IMR-90 (cell line): ENCODE data around the gene MICAL3. TPM values are rescaled to one million over a fixed set of nuclear protein-coding genes. Genes with fewer than 3 reads are reported as not detected.

Experiments used
- ATAC-seq: fragments of 200-7000 bp; cut with Tn5 transposase; 2 replicates; pipeline ENCODE4 v1.9.1; 2020; ENCODE audit warnings: low read depth, mild to moderate bottlenecking, moderate library complexity
- BruUV-seq: library from RNA; stranded (reverse); fragments of 400-500 nt; replicated peaks from 2 replicates; lab custom pipeline; 2021; lab: Mats Ljungman, UMichigan
- CTCF ChIA-PET: fragments of 300-600 bp; formaldehyde crosslinking; extraction: SDS; loops from one replicate; lab custom pipeline; 2021; ENCODE audit warnings: antibody characterized with exemption; lab: Yijun Ruan, JAX
- POLR2A ChIA-PET: fragments of 300-600 bp; sonication (Branson Sonifier 250); formaldehyde crosslinking; loops from one replicate; lab custom pipeline; 2022; ENCODE audit warnings: antibody characterized with exemption; ENCODE audit not compliant: unreplicated experiment; lab: Charles Lee
- DNase-seq: peaks from one replicate; pipeline ENCODE4 v3.0.0; 2013
- H2AFZ ChIP-seq: replicated peaks from 2 replicates; pipeline ENCODE3; 2013; ENCODE audit warnings: low read length, mild to moderate bottlenecking; ENCODE audit not compliant: poor library complexity
- H2AK5ac ChIP-seq: 2 replicates; pipeline ENCODE4 v1.6.1; 2013; ENCODE audit warnings: low read depth, low read length, inconsistent platforms
- H2AK9ac ChIP-seq: replicated peaks from 2 replicates; pipeline ENCODE3; 2013; ENCODE audit warnings: mild to moderate bottlenecking, low read depth, low read length, moderate library complexity; ENCODE audit not compliant: poor library complexity
- H2BK120ac ChIP-seq: 2 replicates; pipeline ENCODE4 v1.6.1; 2013; ENCODE audit warnings: low read depth, low read length, inconsistent platforms
- H2BK15ac ChIP-seq: 3 replicates; pipeline ENCODE4 v1.6.1; 2013; ENCODE audit warnings: low read depth, low read length, inconsistent platforms
- H2BK20ac ChIP-seq: 2 replicates; pipeline ENCODE4 v1.6.1; 2013; ENCODE audit warnings: low read depth, mild to moderate bottlenecking, inconsistent platforms, low read length, moderate library complexity
- H2BK5ac ChIP-seq: 2 replicates; pipeline ENCODE4 v1.6.1; 2013; ENCODE audit warnings: mild to moderate bottlenecking, low read depth, low read length, inconsistent platforms; ENCODE audit not compliant: poor library complexity, severe bottlenecking
- H3K14ac ChIP-seq: replicated peaks from 2 replicates; pipeline ENCODE4 v1.6.1; 2013; ENCODE audit warnings: low read depth, low read length, inconsistent platforms
- H3K18ac ChIP-seq: 2 replicates; pipeline ENCODE4 v1.6.1; 2013; ENCODE audit warnings: low read depth, low read length, control low read depth
- H3K23ac ChIP-seq: 2 replicates; pipeline ENCODE4 v1.6.1; 2013; ENCODE audit warnings: low read depth, low read length, inconsistent platforms
- H3K27ac ChIP-seq: 2 replicates; pipeline ENCODE4 v1.5.1; 2013; ENCODE audit warnings: mild to moderate bottlenecking, control low read depth, low read length; ENCODE audit not compliant: insufficient read depth
- H3K27me3 ChIP-seq: 2 replicates; pipeline ENCODE4 v1.6.1; 2013; ENCODE audit warnings: low read length; ENCODE audit not compliant: control insufficient read depth, insufficient read depth
- H3K36me3 ChIP-seq: 2 replicates; pipeline ENCODE4 v1.6.1; 2013; ENCODE audit warnings: low read length, mixed read lengths; ENCODE audit not compliant: control insufficient read depth, insufficient read depth
- H3K4ac ChIP-seq: 2 replicates; pipeline ENCODE4 v1.6.1; 2013; ENCODE audit warnings: low read depth, low read length, inconsistent platforms
- H3K4me1 ChIP-seq: 2 replicates; pipeline ENCODE4 v1.6.1; 2013; ENCODE audit warnings: low read length, mixed read lengths; ENCODE audit not compliant: control insufficient read depth, insufficient read depth
- H3K4me2 ChIP-seq: 2 replicates; pipeline ENCODE4 v1.6.1; 2013; ENCODE audit warnings: low read depth, mild to moderate bottlenecking, control low read depth, low read length, moderate library complexity
- H3K4me3 ChIP-seq: 2 replicates; pipeline ENCODE4 v1.5.1; 2013; ENCODE audit warnings: low read depth, mild to moderate bottlenecking, control low read depth, low read length, moderate library complexity; ENCODE audit not compliant: insufficient read depth
- H3K56ac ChIP-seq: 2 replicates; pipeline ENCODE4 v1.6.1; 2013; ENCODE audit warnings: low read length, inconsistent platforms; ENCODE audit not compliant: insufficient read depth; ENCODE audit errors: extremely low read depth
- H3K79me1 ChIP-seq, 2 experiments: 2 replicates each; pipeline ENCODE4 v1.6.1; 2013; ENCODE audit warnings: low read length in 2 of 2, inconsistent platforms in 1 of 2, low read depth in 1 of 2
- H3K9ac ChIP-seq: 2 replicates; pipeline ENCODE4 v1.6.1; 2013; ENCODE audit warnings: low read depth, low read length, control low read depth
- H3K9me1 ChIP-seq: 2 replicates; pipeline ENCODE4 v1.6.1; 2013; ENCODE audit warnings: low read length, inconsistent platforms; ENCODE audit not compliant: insufficient read depth
- H3K9me3 ChIP-seq: 2 replicates; pipeline ENCODE4 v1.6.1; 2013; ENCODE audit warnings: low read length; ENCODE audit not compliant: control insufficient read depth, insufficient read depth
- H4K20me1 ChIP-seq: 2 replicates; pipeline ENCODE4 v1.6.1; 2013; ENCODE audit warnings: low read length, inconsistent platforms; ENCODE audit not compliant: insufficient read depth
- H4K5ac ChIP-seq: 2 replicates; pipeline ENCODE4 v1.6.1; 2013; ENCODE audit warnings: mild to moderate bottlenecking, low read depth, low read length, control low read depth
- H4K8ac ChIP-seq, 2 experiments: 2 replicates each; pipeline ENCODE4 v1.6.1; 2013; ENCODE audit warnings: low read depth in 2 of 2, low read length in 2 of 2, control low read depth in 1 of 2, inconsistent platforms in 1 of 2
- H4K91ac ChIP-seq: 2 replicates; pipeline ENCODE4 v1.6.1; 2013; ENCODE audit warnings: low read depth, low read length, inconsistent platforms; ENCODE audit not compliant: insufficient read depth
- BHLHE40 ChIP-seq: fragments of 150-350 bp; IDR thresholded peaks from 2 replicates; pipeline ENCODE4 v1.6.1; 2016; ENCODE audit warnings: mild to moderate bottlenecking, low read depth, low read length
- CEBPB ChIP-seq: IDR thresholded peaks from 2 replicates; pipeline ENCODE4 v1.6.1; 2012; ENCODE audit warnings: low read depth, low read length, improper control_type of control experiment
- CHD1 ChIP-seq: IDR thresholded peaks from 2 replicates; pipeline ENCODE4 v1.6.1; 2012; ENCODE audit warnings: low read depth, low read length, improper control_type of control experiment
- CTCF ChIP-seq: conservative IDR thresholded peaks from 2 replicates; pipeline ENCODE4 v1.5.1; 2012; ENCODE audit warnings: mild to moderate bottlenecking, low read depth, low read length, improper control_type of control experiment
- ELK1 ChIP-seq: fragments of 150-350 bp; IDR thresholded peaks from 2 replicates; pipeline ENCODE4 v1.6.1; 2016; ENCODE audit warnings: low read depth, mild to moderate bottlenecking, low read length, moderate library complexity, borderline replicate concordance
- FOS ChIP-seq: fragments of 150-350 bp; IDR thresholded peaks from 2 replicates; pipeline ENCODE4 v1.6.1; 2016; ENCODE audit warnings: low read depth, low read length
- MAFK ChIP-seq: IDR thresholded peaks from 2 replicates; pipeline ENCODE4 v1.6.1; 2012; ENCODE audit warnings: low read depth, low read length, improper control_type of control experiment
- MAZ ChIP-seq: IDR thresholded peaks from 2 replicates; pipeline ENCODE4 v1.6.1; 2012; ENCODE audit warnings: low read depth, mild to moderate bottlenecking, low read length, improper control_type of control experiment, moderate library complexity, borderline replicate concordance
- MXI1 ChIP-seq: IDR thresholded peaks from 2 replicates; pipeline ENCODE4 v1.6.1; 2012; ENCODE audit warnings: low read depth, mild to moderate bottlenecking, low read length, moderate library complexity, borderline replicate concordance
- NFE2L2 ChIP-seq: fragments of 150-350 bp; IDR thresholded peaks from 2 replicates; pipeline ENCODE4 v1.6.1; 2016; ENCODE audit warnings: low read depth, mild to moderate bottlenecking, low read length
- POLR2A ChIP-seq: IDR thresholded peaks from 2 replicates; pipeline ENCODE4 v1.6.1; 2012; ENCODE audit warnings: mild to moderate bottlenecking, low read depth, low read length
- RAD21 ChIP-seq: IDR thresholded peaks from 2 replicates; pipeline ENCODE4 v1.6.1; 2012; ENCODE audit warnings: low read length, improper control_type of control experiment
- RCOR1 ChIP-seq: IDR thresholded peaks from 2 replicates; pipeline ENCODE4 v1.6.1; 2012; ENCODE audit warnings: mild to moderate bottlenecking, low read length, improper control_type of control experiment; ENCODE audit not compliant: insufficient replicate concordance
- RFX5 ChIP-seq: IDR thresholded peaks from 2 replicates; pipeline ENCODE4 v1.8.0; 2012; ENCODE audit warnings: low read depth, mild to moderate bottlenecking, low read length, moderate library complexity
- SMC3 ChIP-seq: fragments of 150-350 bp; IDR thresholded peaks from 2 replicates; pipeline ENCODE4 v1.6.1; 2016; ENCODE audit warnings: low read depth, mild to moderate bottlenecking, antibody characterized with exemption, low read length, moderate library complexity
- USF2 ChIP-seq: fragments of 150-350 bp; IDR thresholded peaks from 2 replicates; pipeline ENCODE4 v1.6.1; 2017; ENCODE audit warnings: mild to moderate bottlenecking, antibody characterized with exemption, low read length, low read depth
- WGBS, 2 experiments: methylation state at CpG; one replicate each; pipeline versions ENCODE4 v1.1.5 to v1.1.7; 2013; ENCODE audit warnings: missing lambda C conversion rate in 2 of 2; ENCODE audit not compliant: insufficient read length in 1 of 2; ENCODE audit errors: extremely low coverage in 2 of 2; 5-methylcytosine and 5-hydroxymethylcytosine counted together
- dilution Hi-C: fragments of 300-500 bp; cut with HindIII; formaldehyde crosslinking; loops from one replicate; pipeline ENCODE4 v1.14.3; 2018; ENCODE audit warnings: low sequenced_read_pairs; ENCODE audit not compliant: unreplicated experiment
- in situ Hi-C: fragments of 300-500 bp; cut with MboI; formaldehyde crosslinking; loops from 3 replicates; pipeline ENCODE4 v1.14.3; 2019; ENCODE audit warnings: low sequenced_read_pairs, inconsistent platforms, mixed read lengths
- intact Hi-C: fragments of 100-400 bp; cut with micrococcal nuclease; formaldehyde crosslinking; loops from 2 replicates; pipeline ENCODE4 v1.10.0; 2022
- polyA plus RNA-seq, 3 experiments: library from polyadenylated mRNA; depleted of rRNA; stranded (reverse); fragments of >200 nt; gene quantifications; 2 replicates each; pipeline ENCODE4 v1.2.3, GENCODE V29; 2012; ENCODE audit warnings: low replicate concordance in 1 of 3
- total RNA-seq: library from RNA; depleted of rRNA; stranded (reverse); fragments of >200 nt; gene quantifications from 2 replicates; pipeline ENCODE4 v1.2.3, GENCODE V29; 2012

The MICAL3 gene
- total and polyA plus RNA-seq, 2 of the 4 experiments (the other 2 are of a cell fraction), result 17.6 to 26.8 TPM

GRCh38 chr22:18045794-18046193, 21.4 kb upstream of the MICAL3 start:
- Histone ChIP-seq H4K8ac (no peak overlapping the region), H4K91ac (no peak overlapping the region), H2BK120ac (no peak overlapping the region), H4K5ac (no peak overlapping the region), H3K18ac (no peak overlapping the region), H2AK9ac (no peak overlapping the region), H3K23ac (no peak overlapping the region), H3K9ac (no peak overlapping the region), H2AK5ac (0 out of 2 replicates have a peak overlapping the region, but pooled peaks have one; percentile 51), H3K9me1 (peaks cover 12% of the 10 kb centered on the region), H3K4ac (no peak overlapping the region), H3K27ac (no peak overlapping the region), H3K14ac (no peak overlapping the region), H3K4me3 (no peak overlapping the region), H3K79me1 (no peaks in the 10 kb centered on the region), H2BK15ac (peak overlapping the region; percentile 56; the same call in 2 of the 3 replicates), H3K56ac (no peak overlapping the region), H2BK5ac (no peak overlapping the region), H3K4me1 (peaks cover 12% of the 10 kb centered on the region), H2BK20ac (no peak overlapping the region), H3K27me3 (no peaks in the 10 kb centered on the region), H2AFZ (no peak overlapping the region), H3K9me3 (0 out of 2 replicates have a peak, but pooled peaks cover 2% of the 10 kb centered on the region), H3K4me2 (no peak overlapping the region), H3K36me3 (no peaks in the 10 kb centered on the region), H4K20me1 (no peaks in the 10 kb centered on the region)
- dilution Hi-C loops, result no loop called here
- no peak for TF ChIP-seq RFX5
- TF ChIP-seq MXI1, result no peak
- TF ChIP-seq CEBPB, result no peak
- no peak for TF ChIP-seq CHD1
- no peak for TF ChIP-seq BHLHE40
- no peak for TF ChIP-seq USF2
- no peak for TF ChIP-seq POLR2A
- no peak for TF ChIP-seq SMC3
- no peak for TF ChIP-seq CTCF
- no peak for TF ChIP-seq ELK1
- no peak for TF ChIP-seq RAD21
- TF ChIP-seq FOS, result no peak
- no peak for TF ChIP-seq MAZ
- TF ChIP-seq RCOR1, result no peak
- TF ChIP-seq MAFK, result no peak
- TF ChIP-seq NFE2L2, result no peak
- CTCF ChIA-PET, result no interaction called here
- DNase-seq (no peak), ATAC-seq (no peak)
- in situ Hi-C loops, result no loop called here
- no CpG with 5 or more reads among the region's 4 CpGs for WGBS, 2 experiments
- POLR2A ChIA-PET, result no interaction called here
- intact Hi-C loops, result no loop called here
- BruUV-seq, result no TSS peak
